Measurements from ENCODE around the gene PLPPR5.
A peak's percentile ranks its signal among the peaks of the same experiment; 100 is the strongest.

PLPPR5 gene

GRCh38 chr1:98940069-98940721, 64.5 kb downstream of the PLPPR5 start:
- DNase-seq (no peak), ATAC-seq (ENCODE audit: insufficient read depth, low read depth) (no peak)
- H3K4me2 ChIP-seq (ENCODE audit: insufficient read depth, low read length): no peak overlapping the region
- H3K4me3 ChIP-seq (ENCODE audit: low read depth in 1 of 2, low read length in 2 of 2): no peak overlapping the region
- H3K9me3 ChIP-seq (ENCODE audit: insufficient read depth, low read length, severe bottlenecking): no peaks in the 10 kb centered on the region
- no peak overlapping the region for H3K27ac ChIP-seq (ENCODE audit: low read length)
- no peaks in the 10 kb centered on the region for H3K27me3 ChIP-seq (ENCODE audit: insufficient read depth, low read length, poor library complexity)
- no peaks in the 10 kb centered on the region for H3K4me1 ChIP-seq (ENCODE audit: insufficient read depth, low read length)
- H3K79me2 ChIP-seq (ENCODE audit: insufficient read depth, low read length): no peaks in the 10 kb centered on the region
- no peak for TF ChIP-seq EZH2 (IDR thresholded peaks at IDR 0.05; ENCODE audit: borderline replicate concordance, low read depth, low read length, severe bottlenecking)
- TF ChIP-seq CTCF (IDR thresholded peaks at IDR 0.05; ENCODE audit: borderline replicate concordance, extremely low read depth, low read length, poor library complexity, severe bottlenecking): peak; percentile 27
- H3K9ac ChIP-seq (ENCODE audit: low read depth, low read length): no peak overlapping the region
- H3K36me3 ChIP-seq (ENCODE audit: insufficient read depth, low read length): no peaks in the 10 kb centered on the region
- no peak overlapping the region for H2AFZ ChIP-seq (ENCODE audit: low read depth, low read length)
- H4K20me1 ChIP-seq (ENCODE audit: insufficient read depth, low read length): no peaks in the 10 kb centered on the region

GRCh38 chr1:98939471-98939870, 65.2 kb downstream of the PLPPR5 start:
- ATAC-seq (ENCODE audit: insufficient read depth, low read depth): no peak
- Histone ChIP-seq H3K4me2 (ENCODE audit: insufficient read depth, low read length) (no peak overlapping the region), H3K9me3 (ENCODE audit: insufficient read depth, low read length, severe bottlenecking) (no peaks in the 10 kb centered on the region), H3K27ac (ENCODE audit: low read length) (no peak overlapping the region), H3K36me3 (ENCODE audit: insufficient read depth, low read length) (no peaks in the 10 kb centered on the region), H3K4me1 (ENCODE audit: insufficient read depth, low read length) (no peaks in the 10 kb centered on the region), H2AFZ (ENCODE audit: low read depth, low read length) (no peak overlapping the region), H4K20me1 (ENCODE audit: insufficient read depth, low read length) (no peaks in the 10 kb centered on the region), H3K9ac (ENCODE audit: low read depth, low read length) (no peak overlapping the region), H3K27me3 (ENCODE audit: insufficient read depth, low read length, poor library complexity) (no peaks in the 10 kb centered on the region), H3K79me2 (ENCODE audit: insufficient read depth, low read length) (no peaks in the 10 kb centered on the region), H3K4me3 (ENCODE audit: low read depth in 1 of 2, low read length in 2 of 2) (no peak overlapping the region)
- no peak for DNase-seq
- TF ChIP-seq EZH2 (IDR thresholded peaks at IDR 0.05; ENCODE audit: borderline replicate concordance, low read depth, low read length, severe bottlenecking) (no peak), CTCF (IDR thresholded peaks at IDR 0.05; ENCODE audit: borderline replicate concordance, extremely low read depth, low read length, poor library complexity, severe bottlenecking) (no peak)

GRCh38 chr1:98937347-98937746, 67.3 kb downstream of the PLPPR5 start:
- H3K27ac ChIP-seq (ENCODE audit: low read length): no peak overlapping the region
- no peaks in the 10 kb centered on the region for H4K20me1 ChIP-seq (ENCODE audit: insufficient read depth, low read length)
- H3K4me1 ChIP-seq (ENCODE audit: insufficient read depth, low read length): no peaks in the 10 kb centered on the region
- H2AFZ ChIP-seq (ENCODE audit: low read depth, low read length): 0 out of 2 replicates have a peak overlapping the region, but pooled peaks have one; percentile 21
- H3K36me3 ChIP-seq (ENCODE audit: insufficient read depth, low read length): no peaks in the 10 kb centered on the region
- TF ChIP-seq EZH2 (IDR thresholded peaks at IDR 0.05; ENCODE audit: borderline replicate concordance, low read depth, low read length, severe bottlenecking) (no peak), CTCF (IDR thresholded peaks at IDR 0.05; ENCODE audit: borderline replicate concordance, extremely low read depth, low read length, poor library complexity, severe bottlenecking) (no peak)
- no peak overlapping the region for H3K4me2 ChIP-seq (ENCODE audit: insufficient read depth, low read length)
- no peak overlapping the region for H3K9ac ChIP-seq (ENCODE audit: low read depth, low read length)
- H3K27me3 ChIP-seq (ENCODE audit: insufficient read depth, low read length, poor library complexity): no peaks in the 10 kb centered on the region
- H3K79me2 ChIP-seq (ENCODE audit: insufficient read depth, low read length): no peaks in the 10 kb centered on the region
- no peak for DNase-seq
- no peaks in the 10 kb centered on the region for H3K9me3 ChIP-seq (ENCODE audit: insufficient read depth, low read length, severe bottlenecking)
- no peak overlapping the region for H3K4me3 ChIP-seq (ENCODE audit: low read depth in 1 of 2, low read length in 2 of 2)
- ATAC-seq (ENCODE audit: insufficient read depth, low read depth): no peak

Data from DND-41 (cell line).